ENCODE measurements around the gene CARNS1.

DNA sequence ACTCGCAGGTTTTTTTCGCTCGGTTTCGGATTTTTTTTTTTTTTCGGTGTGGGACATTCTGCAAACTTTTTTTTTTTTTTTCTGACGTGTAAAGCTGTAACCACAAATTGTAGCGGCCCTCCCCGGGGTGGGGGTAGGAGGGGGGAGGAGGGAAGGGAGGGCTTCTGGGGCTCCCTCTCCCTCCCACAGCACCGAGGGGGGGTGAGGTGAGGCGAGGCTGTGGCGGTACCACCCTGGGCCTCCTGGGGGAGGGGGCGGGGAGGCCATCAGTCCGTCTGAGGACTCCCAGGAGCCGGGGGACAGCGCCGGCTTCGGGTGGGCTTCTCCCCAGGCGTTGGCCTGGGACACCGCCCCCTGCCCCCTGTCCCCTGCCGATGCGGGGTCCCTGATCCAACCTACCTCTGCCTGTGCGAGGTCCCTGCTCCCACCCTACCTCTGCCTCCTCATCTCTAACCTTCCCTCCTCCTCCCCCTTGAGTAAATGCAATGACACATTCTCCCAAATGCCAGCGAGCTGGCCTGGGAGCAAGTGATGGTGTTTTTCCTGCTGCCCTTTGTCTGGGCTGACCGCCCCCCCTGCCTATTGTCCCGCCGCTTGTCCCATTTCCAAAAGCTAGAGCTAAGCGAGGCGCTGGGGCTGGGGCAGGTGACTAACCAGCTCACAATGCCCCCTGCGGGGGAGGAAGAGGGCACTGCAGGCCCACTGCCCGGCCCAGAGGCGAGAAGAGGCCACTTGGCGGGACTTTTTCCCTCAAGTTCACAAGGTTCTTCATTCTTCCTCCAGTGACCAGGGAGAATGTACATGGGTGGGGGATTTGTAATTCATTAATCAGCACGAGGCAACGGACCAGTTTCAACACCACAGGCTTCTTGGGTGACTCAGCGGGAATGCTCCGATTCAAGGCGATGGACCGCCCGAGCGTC, 41.6 kb upstream of the CARNS1 start:
- TF ChIP-seq CREM (CRISPR knock-in tag; IDR thresholded peaks at IDR 0.05) (no peak), IRF2 (CRISPR knock-in tag; IDR thresholded peaks at IDR 0.05; ENCODE audit: borderline replicate concordance, low read depth) (no peak), NFYB (CRISPR knock-in tag; conservative IDR thresholded peaks at IDR 0.05; ENCODE audit: low read depth) (no peak), ZNF232 (CRISPR knock-in tag; IDR thresholded peaks at IDR 0.05) (no peak), ZNF396 (CRISPR knock-in tag; IDR thresholded peaks at IDR 0.05; ENCODE audit: borderline replicate concordance) (no peak), SP1 (CRISPR knock-in tag; conservative IDR thresholded peaks at IDR 0.05) (no peak; the same call in 1 of the 2 replicates)
- TF ChIP-seq, protein P1, sequence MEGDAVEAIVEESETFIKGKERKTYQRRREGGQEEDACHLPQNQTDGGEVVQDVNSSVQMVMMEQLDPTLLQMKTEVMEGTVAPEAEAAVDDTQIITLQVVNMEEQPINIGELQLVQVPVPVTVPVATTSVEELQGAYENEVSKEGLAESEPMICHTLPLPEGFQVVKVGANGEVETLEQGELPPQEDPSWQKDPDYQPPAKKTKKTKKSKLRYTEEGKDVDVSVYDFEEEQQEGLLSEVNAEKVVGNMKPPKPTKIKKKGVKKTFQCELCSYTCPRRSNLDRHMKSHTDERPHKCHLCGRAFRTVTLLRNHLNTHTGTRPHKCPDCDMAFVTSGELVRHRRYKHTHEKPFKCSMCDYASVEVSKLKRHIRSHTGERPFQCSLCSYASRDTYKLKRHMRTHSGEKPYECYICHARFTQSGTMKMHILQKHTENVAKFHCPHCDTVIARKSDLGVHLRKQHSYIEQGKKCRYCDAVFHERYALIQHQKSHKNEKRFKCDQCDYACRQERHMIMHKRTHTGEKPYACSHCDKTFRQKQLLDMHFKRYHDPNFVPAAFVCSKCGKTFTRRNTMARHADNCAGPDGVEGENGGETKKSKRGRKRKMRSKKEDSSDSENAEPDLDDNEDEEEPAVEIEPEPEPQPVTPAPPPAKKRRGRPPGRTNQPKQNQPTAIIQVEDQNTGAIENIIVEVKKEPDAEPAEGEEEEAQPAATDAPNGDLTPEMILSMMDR (IDR thresholded peaks at IDR 0.05), result peak; percentile 32; the same call in 1 of the 2 replicates
- TF ChIP-seq, protein P2, sequence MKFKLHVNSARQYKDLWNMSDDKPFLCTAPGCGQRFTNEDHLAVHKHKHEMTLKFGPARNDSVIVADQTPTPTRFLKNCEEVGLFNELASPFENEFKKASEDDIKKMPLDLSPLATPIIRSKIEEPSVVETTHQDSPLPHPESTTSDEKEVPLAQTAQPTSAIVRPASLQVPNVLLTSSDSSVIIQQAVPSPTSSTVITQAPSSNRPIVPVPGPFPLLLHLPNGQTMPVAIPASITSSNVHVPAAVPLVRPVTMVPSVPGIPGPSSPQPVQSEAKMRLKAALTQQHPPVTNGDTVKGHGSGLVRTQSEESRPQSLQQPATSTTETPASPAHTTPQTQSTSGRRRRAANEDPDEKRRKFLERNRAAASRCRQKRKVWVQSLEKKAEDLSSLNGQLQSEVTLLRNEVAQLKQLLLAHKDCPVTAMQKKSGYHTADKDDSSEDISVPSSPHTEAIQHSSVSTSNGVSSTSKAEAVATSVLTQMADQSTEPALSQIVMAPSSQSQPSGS (CRISPR knock-in tag; IDR thresholded peaks at IDR 0.05; ENCODE audit: borderline replicate concordance, low read depth), result no peak
- TF ChIP-seq, protein P3, sequence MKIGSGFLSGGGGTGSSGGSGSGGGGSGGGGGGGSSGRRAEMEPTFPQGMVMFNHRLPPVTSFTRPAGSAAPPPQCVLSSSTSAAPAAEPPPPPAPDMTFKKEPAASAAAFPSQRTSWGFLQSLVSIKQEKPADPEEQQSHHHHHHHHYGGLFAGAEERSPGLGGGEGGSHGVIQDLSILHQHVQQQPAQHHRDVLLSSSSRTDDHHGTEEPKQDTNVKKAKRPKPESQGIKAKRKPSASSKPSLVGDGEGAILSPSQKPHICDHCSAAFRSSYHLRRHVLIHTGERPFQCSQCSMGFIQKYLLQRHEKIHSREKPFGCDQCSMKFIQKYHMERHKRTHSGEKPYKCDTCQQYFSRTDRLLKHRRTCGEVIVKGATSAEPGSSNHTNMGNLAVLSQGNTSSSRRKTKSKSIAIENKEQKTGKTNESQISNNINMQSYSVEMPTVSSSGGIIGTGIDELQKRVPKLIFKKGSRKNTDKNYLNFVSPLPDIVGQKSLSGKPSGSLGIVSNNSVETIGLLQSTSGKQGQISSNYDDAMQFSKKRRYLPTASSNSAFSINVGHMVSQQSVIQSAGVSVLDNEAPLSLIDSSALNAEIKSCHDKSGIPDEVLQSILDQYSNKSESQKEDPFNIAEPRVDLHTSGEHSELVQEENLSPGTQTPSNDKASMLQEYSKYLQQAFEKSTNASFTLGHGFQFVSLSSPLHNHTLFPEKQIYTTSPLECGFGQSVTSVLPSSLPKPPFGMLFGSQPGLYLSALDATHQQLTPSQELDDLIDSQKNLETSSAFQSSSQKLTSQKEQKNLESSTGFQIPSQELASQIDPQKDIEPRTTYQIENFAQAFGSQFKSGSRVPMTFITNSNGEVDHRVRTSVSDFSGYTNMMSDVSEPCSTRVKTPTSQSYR (CRISPR knock-in tag; IDR thresholded peaks at IDR 0.05), result no peak
- TF ChIP-seq, protein P4, sequence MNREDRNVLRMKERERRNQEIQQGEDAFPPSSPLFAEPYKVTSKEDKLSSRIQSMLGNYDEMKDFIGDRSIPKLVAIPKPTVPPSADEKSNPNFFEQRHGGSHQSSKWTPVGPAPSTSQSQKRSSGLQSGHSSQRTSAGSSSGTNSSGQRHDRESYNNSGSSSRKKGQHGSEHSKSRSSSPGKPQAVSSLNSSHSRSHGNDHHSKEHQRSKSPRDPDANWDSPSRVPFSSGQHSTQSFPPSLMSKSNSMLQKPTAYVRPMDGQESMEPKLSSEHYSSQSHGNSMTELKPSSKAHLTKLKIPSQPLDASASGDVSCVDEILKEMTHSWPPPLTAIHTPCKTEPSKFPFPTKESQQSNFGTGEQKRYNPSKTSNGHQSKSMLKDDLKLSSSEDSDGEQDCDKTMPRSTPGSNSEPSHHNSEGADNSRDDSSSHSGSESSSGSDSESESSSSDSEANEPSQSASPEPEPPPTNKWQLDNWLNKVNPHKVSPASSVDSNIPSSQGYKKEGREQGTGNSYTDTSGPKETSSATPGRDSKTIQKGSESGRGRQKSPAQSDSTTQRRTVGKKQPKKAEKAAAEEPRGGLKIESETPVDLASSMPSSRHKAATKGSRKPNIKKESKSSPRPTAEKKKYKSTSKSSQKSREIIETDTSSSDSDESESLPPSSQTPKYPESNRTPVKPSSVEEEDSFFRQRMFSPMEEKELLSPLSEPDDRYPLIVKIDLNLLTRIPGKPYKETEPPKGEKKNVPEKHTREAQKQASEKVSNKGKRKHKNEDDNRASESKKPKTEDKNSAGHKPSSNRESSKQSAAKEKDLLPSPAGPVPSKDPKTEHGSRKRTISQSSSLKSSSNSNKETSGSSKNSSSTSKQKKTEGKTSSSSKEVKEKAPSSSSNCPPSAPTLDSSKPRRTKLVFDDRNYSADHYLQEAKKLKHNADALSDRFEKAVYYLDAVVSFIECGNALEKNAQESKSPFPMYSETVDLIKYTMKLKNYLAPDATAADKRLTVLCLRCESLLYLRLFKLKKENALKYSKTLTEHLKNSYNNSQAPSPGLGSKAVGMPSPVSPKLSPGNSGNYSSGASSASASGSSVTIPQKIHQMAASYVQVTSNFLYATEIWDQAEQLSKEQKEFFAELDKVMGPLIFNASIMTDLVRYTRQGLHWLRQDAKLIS (CRISPR knock-in tag; IDR thresholded peaks at IDR 0.05; ENCODE audit: borderline replicate concordance), result no peak

Data from WTC11 (cell line).